Skeletal muscle satellite cell (primary cell): ENCODE measurements around the gene PMCH. TPM values are rescaled to one million over a fixed set of nuclear protein-coding genes. Genes with fewer than 3 reads are reported as not detected.
"Not testable (repeated sequence)": the region's sequence is repeated elsewhere in the genome, so short reads cannot be mapped to it uniquely, and the experiment has no call there.

Experiments
- H3K27me3 ChIP-seq: 2 replicates; pipeline ENCODE4 v1.7.0; 2013; ENCODE audit warnings: low read length; ENCODE audit not compliant: control insufficient read depth, insufficient read depth
- H3K36me3 ChIP-seq: 2 replicates; pipeline ENCODE4 v1.7.0; 2013; ENCODE audit warnings: mild to moderate bottlenecking, control low read depth, low read length; ENCODE audit not compliant: insufficient read depth
- H3K4me1 ChIP-seq: 2 replicates; pipeline ENCODE4 v1.7.0; 2013; ENCODE audit warnings: low read length; ENCODE audit not compliant: control insufficient read depth, insufficient read depth
- H3K4me2 ChIP-seq: 2 replicates; pipeline ENCODE4 v1.7.0; 2013; ENCODE audit warnings: mild to moderate bottlenecking, low read length
- H3K4me3 ChIP-seq: 2 replicates; pipeline ENCODE4 v1.7.0; 2013; ENCODE audit warnings: low read length
- H3K9ac ChIP-seq: 2 replicates; pipeline ENCODE4 v1.7.0; 2013; ENCODE audit warnings: mild to moderate bottlenecking, low read depth, low read length, moderate library complexity
- H3K9me3 ChIP-seq: replicated peaks from 2 replicates; pipeline ENCODE4 v1.7.0; 2013; ENCODE audit warnings: mild to moderate bottlenecking, control low read depth, low read length
- total RNA-seq: library from RNA; depleted of rRNA; stranded (reverse); fragments of >200 nt; gene quantifications from 2 replicates; pipeline ENCODE4 v1.2.3, GENCODE V29; 2012; rRNA removed

Gene PMCH
- not detected in 2 replicates for total RNA-seq

- Histone ChIP-seq H3K4me2 (no peak within 1 kb of the TSS), H3K36me3 (no peaks in the 10 kb centered on the region), H3K4me1 (peaks cover 11% of the 10 kb centered on the region), H3K9me3 (no peaks in the 10 kb centered on the region), H3K4me3 (no peak within 1 kb of the TSS), H3K27me3 (no peaks in the 10 kb centered on the region), H3K9ac (no peak within 1 kb of the TSS)
These were observed at the start of gene PMCH for GRCh38 chr12:102197789-102198188. PMCH (minus strand) TSS chr12:102197833; CDS start chr12:102197770, 63 bp downstream.

GRCh38 chr12:102240859-102241258 lies 43.2 kb upstream of the PMCH start:
- not testable (repeated sequence) for H3K4me2 ChIP-seq, H3K36me3 ChIP-seq, H3K9me3 ChIP-seq, H3K9ac ChIP-seq, H3K27me3 ChIP-seq, H3K4me1 ChIP-seq, H3K4me3 ChIP-seq

GRCh38 chr12:102234599-102234998 lies 37.0 kb upstream of the PMCH start:
- no peak overlapping the region for H3K9ac ChIP-seq
- H3K4me3 ChIP-seq = no peak overlapping the region
- no peaks in the 10 kb centered on the region for H3K4me1 ChIP-seq
- no peak overlapping the region for H3K4me2 ChIP-seq
- no peaks in the 10 kb centered on the region for H3K27me3 ChIP-seq
- H3K9me3 ChIP-seq = no peaks in the 10 kb centered on the region
- H3K36me3 ChIP-seq = no peaks in the 10 kb centered on the region

- Histone ChIP-seq H3K4me1 (no peaks in the 10 kb centered on the region), H3K9ac (no peak overlapping the region), H3K27me3 (no peaks in the 10 kb centered on the region), H3K9me3 (no peaks in the 10 kb centered on the region), H3K4me3 (no peak overlapping the region), H3K4me2 (no peak overlapping the region), H3K36me3 (no peaks in the 10 kb centered on the region)
These were observed 34.8 kb upstream of the PMCH start for GRCh38 chr12:102232446-102232845.

GRCh38 chr12:102232036-102232435 lies 34.4 kb upstream of the PMCH start:
- Histone ChIP-seq H3K4me1 (no peaks in the 10 kb centered on the region), H3K9me3 (no peaks in the 10 kb centered on the region), H3K4me2 (no peak overlapping the region), H3K27me3 (no peaks in the 10 kb centered on the region), H3K4me3 (no peak overlapping the region), H3K9ac (no peak overlapping the region), H3K36me3 (no peaks in the 10 kb centered on the region)

GRCh38 chr12:102227954-102228353 lies 30.3 kb upstream of the PMCH start:
- Histone ChIP-seq H3K36me3 (no peaks in the 10 kb centered on the region), H3K9me3 (no peaks in the 10 kb centered on the region), H3K4me2 (no peak overlapping the region), H3K4me1 (no peaks in the 10 kb centered on the region), H3K9ac (no peak overlapping the region), H3K27me3 (no peaks in the 10 kb centered on the region), H3K4me3 (no peak overlapping the region)

GRCh38 chr12:102220736-102221135 lies 23.1 kb upstream of the PMCH start:
- Histone ChIP-seq H3K9ac (no peak overlapping the region), H3K9me3 (no peaks in the 10 kb centered on the region), H3K4me3 (no peak overlapping the region), H3K36me3 (no peaks in the 10 kb centered on the region), H3K4me2 (no peak overlapping the region), H3K27me3 (no peaks in the 10 kb centered on the region), H3K4me1 (no peaks in the 10 kb centered on the region)

GRCh38 chr12:102215992-102216691 lies 18.5 kb upstream of the PMCH start:
- no peak overlapping the region for H3K9ac ChIP-seq
- no peaks in the 10 kb centered on the region for H3K27me3 ChIP-seq
- no peak overlapping the region for H3K4me3 ChIP-seq
- no peaks in the 10 kb centered on the region for H3K36me3 ChIP-seq
- H3K9me3 ChIP-seq = no peaks in the 10 kb centered on the region
- no peak overlapping the region for H3K4me2 ChIP-seq
- H3K4me1 ChIP-seq = no peaks in the 10 kb centered on the region

GRCh38 chr12:102204025-102204424 lies 6.4 kb upstream of the PMCH start:
- Histone ChIP-seq H3K4me1 (no peaks in the 10 kb centered on the region), H3K36me3 (peaks cover 4% of the 10 kb centered on the region), H3K4me2 (no peak overlapping the region), H3K9me3 (no peaks in the 10 kb centered on the region), H3K9ac (no peak overlapping the region), H3K4me3 (no peak overlapping the region), H3K27me3 (no peaks in the 10 kb centered on the region)

- no peaks in the 10 kb centered on the region for H3K36me3 ChIP-seq
- H3K9me3 ChIP-seq = no peaks in the 10 kb centered on the region
- H3K27me3 ChIP-seq = no peaks in the 10 kb centered on the region
- peaks cover 8% of the 10 kb centered on the region for H3K4me1 ChIP-seq
- H3K9ac ChIP-seq = no peak overlapping the region
- no peak overlapping the region for H3K4me3 ChIP-seq
- H3K4me2 ChIP-seq = no peak overlapping the region
These were observed 4.9 kb upstream of the PMCH start for GRCh38 chr12:102202556-102202955.

GRCh38 chr12:102201436-102202061 lies 3.9 kb upstream of the PMCH start:
- H3K9ac ChIP-seq = no peak overlapping the region
- no peaks in the 10 kb centered on the region for H3K36me3 ChIP-seq
- no peak overlapping the region for H3K4me2 ChIP-seq
- no peak overlapping the region for H3K4me3 ChIP-seq
- H3K27me3 ChIP-seq = no peaks in the 10 kb centered on the region
- H3K4me1 ChIP-seq = peaks cover 11% of the 10 kb centered on the region
- H3K9me3 ChIP-seq = no peaks in the 10 kb centered on the region

- Histone ChIP-seq H3K4me3 (no peak overlapping the region), H3K9me3 (no peaks in the 10 kb centered on the region), H3K9ac (no peak overlapping the region), H3K4me2 (no peak overlapping the region), H3K27me3 (no peaks in the 10 kb centered on the region), H3K4me1 (peaks cover 11% of the 10 kb centered on the region), H3K36me3 (no peaks in the 10 kb centered on the region)
These were observed 1.8 kb downstream of the PMCH start for GRCh38 chr12:102195826-102196225.
